HG03159 (cell line): ENCODE measurements around the gene FN1.
A peak's percentile ranks its signal among the peaks of the same experiment; 100 is the strongest.

Source experiments
- ATAC-seq: cut with Tn5 transposase; IDR thresholded peaks from one replicate; pipeline ENCODE4 v1.9.1; 2021; ENCODE audit warnings: mild to moderate bottlenecking, moderate library complexity; ENCODE audit not compliant: unreplicated experiment

The FN1 gene

DNA sequence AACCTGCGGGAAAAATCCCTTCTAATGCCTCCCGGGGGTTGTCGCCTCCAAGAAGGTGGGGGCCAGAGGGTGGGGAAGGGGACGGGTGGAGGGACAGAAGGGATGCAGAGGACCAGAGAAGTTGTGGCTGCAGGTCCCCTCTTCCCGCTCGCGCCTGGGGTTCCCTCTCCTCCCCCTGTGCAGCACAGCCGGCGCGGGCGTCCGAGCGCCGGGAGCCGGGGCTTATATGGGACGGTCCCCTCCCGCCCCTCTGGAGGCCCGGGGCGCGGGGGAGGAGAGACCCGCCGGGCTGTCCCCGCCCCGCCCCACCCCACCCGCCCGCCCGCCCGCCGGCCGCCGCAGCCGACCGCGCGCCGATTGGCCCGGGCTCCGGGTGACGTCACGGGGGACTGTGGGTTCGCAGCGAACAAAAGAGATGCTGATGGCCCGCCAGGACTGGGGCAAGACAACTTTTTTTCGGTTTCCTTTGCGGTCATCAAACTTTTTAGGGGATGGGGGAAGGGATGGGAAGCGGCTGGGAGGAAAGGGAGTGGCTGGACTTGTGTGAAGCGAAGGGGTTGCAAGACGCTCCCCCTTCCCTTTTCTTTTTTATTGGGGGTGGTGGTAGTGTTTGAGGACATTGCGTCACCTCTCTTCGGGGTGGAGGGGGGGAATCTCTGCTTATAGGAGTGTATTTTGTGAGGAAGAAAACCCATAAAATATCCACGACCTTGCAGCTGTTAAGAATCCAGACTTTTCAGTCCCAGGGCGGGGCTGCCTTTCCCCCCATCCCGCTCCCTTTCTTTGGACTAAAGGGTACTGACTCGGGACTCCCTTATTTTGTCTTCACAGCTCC is at the start of gene FN1:
Gene FN1 (minus strand): TSS at position 199 of the 835 bp plus-strand sequence. CDS start 266 bp downstream, outside the sequence.
- ATAC-seq: peak; percentile 79

DNA sequence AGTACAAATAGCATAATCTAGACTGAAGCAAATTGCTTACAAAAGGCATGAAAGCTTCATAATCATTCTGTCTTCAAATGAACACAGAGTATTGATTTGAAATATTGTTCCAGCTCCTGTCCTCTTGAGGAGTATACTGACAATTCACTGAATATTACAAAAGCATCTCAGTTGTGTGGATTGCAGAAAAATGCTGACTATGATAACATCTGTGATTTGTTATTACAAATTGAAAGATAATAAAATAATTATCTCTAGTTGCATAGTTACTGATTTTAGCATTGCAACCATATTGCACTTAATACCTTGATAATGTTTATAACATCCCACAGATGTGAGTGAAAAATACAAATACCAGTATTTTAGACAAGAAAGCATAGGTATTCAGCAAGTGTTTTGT is 49.2 kb upstream of the FN1 start:
- no peak for ATAC-seq

DNA sequence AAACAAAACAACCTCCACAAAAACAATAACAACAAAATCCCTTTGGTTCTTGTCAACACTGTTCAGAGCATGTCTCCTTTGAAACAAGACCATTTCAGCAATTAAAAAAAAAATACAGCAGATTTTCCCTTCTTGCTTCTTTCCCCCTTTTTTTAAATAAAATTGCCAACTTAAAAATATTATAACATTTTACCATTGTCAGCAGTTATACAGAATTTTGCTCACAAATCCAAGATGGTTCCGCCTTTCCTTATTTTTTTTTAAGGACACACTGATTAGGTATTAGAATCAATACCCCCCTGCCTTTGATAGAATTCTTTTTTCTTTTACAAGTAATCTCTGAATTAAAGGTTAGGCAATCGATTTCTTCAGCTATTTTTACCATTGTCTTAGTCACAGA is 48.7 kb upstream of the FN1 start:
- no peak for ATAC-seq

DNA sequence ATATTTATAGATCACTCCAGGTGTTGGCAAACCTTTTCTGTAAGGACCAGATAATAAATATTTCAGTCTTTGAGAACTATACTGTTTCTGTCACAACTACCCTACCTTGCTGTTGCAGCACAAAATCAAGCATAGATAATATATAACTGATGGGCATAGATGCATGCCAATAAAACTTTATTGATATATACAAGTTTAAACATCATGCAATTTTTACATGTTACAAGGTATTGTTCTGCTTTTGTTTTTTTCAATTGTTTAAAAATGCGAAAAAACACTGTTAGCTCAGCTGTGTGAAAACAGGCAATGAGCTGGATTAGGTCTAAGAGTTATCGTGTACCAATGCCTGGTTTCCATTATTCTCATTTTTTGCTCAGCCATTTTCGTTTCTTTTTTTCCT is 47.6 kb upstream of the FN1 start:
- no peak for ATAC-seq

DNA sequence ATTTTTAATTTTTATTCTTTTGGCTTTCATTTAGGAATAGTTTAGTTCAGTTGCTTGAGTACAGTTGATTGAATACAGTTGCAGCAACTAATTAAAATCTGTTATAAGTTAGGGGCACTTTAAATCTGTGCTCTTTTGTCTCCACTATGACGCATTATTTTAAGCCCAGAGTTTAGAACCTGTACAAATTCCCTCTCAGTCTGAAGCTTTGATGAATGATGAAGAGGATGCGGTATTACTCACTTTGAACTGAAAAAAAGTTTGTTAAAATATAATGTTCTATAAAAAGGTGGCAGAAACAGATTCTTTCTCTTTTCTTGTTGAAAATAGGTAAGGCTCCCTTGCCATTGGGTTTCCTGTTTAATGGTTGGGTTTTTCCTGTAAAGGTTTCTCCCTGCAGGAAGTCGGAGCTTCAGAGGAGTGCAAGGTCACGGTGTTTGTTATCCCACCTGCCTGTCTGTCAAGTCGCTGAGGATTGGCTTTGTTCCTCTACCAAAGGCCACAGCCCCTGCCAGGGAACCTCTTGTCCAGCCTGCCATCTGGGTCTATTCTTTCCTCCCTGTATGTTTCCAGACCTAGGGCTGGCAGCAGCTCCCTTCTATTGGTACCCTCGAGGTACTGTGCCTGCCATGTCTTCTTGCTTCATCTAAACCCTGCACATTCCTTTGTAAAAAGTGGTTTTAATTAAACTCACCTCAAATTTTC is 43.8 kb upstream of the FN1 start:
- no peak for ATAC-seq

DNA sequence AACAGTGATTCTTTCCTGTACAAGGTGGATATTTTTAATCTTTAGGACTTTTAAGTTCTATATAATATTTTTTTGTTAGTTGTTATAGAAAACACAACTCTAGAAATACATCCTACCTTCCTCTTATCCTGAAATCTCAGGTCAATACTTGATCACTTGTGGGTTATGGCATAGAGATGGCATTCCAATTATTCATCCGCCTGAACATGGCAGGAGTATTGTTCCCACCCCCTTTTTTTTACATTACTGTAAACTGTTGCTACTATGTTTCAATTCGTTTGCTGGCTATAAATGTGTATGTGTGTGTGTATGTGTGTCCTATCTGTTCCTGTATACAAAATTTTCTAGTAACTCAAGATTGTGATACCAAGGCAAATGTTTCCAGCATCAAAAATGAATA is 43.3 kb upstream of the FN1 start:
- ATAC-seq: no peak

DNA sequence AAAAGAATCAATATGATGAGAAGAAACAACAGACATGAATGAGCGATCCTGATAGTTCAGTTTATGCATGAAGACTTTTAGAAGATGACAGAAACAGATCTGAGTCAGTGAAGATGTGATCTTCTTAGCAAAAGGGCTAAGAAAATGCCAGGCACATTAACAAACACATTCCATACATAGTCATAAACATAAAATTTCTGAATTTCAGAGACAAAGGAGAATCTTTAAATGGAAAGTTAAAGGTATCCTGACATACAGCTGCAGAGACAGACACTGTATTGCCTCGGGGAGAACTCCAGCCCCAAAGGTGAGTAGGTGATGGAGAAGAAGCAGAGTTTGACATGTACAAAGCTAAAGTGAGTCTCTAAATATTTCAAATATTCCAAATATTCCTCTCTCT is 40.6 kb upstream of the FN1 start:
- no peak for ATAC-seq

DNA sequence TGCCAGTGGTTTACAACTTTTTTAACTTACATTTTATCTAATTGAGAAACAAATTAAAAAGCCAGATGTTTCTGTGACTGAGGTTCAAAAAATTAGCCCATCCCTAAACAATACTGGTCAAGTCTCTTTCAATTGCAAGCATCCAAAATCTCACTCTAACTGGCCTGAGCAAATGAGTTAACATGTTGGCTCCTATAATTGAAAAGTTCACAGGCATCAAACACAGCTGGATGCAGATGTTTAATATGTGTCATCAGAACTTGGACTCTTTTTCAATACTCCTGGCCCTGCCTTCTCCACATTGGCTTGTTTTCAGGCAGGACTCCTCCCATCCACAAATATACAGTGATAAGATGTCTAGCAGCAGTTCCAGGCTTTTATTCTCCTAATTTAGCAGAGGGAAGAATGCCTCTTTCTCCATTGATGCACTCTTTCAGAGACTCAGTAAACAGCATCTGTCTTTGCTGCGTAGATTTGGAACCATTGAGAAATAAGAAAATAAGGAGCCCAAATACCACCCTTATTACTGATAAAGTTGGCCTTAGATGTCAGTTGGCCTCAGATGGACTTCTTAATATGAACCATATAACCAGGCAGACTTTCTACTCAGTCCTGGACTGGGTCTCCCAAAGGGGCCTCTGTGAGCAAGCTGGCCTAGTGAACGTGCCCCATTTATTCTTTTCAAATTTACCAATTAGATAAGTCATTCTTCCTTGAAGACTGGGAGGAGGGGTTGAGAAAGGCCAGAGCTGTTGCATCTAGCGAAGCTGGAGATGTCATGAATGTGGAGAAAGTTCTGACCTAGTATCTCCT is 30.4 kb upstream of the FN1 start:
- no peak for ATAC-seq

DNA sequence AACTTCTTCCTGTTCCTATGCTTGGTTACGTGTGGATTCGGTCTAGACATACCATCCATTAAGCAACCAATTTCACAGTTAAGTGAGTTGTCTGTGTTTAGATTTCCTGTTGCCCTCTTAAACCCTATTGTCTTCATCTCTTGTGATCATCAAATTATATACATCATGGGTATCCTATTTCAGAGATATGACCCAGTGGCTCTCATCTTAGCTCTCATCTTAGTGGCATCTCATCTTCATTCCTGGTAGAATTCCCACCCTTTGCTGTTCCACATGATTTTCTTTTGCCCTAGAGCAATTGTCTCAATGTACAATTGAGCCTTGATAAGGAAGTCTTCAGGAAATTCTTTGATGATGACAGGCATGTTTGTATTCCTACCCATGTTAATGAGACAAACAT is 29.4 kb upstream of the FN1 start:
- ATAC-seq: no peak

DNA sequence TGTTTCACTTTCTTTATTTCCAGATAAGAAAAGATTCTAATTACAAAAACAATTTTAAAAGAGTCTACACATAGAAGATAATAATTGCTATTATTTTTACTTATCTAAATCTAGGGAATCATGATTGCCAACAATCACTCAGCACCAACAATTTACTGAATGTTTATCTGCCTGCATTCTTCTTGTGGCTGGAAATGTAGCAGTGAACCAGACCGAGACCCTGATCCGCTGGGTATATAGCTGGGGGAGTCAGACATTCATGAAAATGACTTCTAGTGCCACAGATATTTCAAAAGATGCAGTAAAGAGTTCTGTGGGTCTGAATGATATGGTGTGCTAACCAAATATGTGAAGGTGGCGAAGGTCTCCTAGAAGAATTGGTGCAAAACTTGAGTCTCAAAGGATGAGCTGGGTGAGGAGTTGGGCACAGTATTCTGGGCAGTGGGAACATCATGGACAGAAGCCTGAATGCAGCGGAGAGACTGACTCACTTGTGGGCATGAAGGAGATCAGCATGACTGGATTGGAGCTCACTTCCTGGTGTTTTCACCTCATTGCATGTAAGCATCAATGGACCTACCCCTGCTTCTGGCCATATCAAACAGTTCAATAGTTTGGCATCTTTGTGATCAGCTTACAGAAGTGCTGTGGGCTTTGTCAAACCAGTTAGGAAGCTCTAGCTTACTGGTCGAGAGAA is 26.1 kb upstream of the FN1 start:
- no peak for ATAC-seq

DNA sequence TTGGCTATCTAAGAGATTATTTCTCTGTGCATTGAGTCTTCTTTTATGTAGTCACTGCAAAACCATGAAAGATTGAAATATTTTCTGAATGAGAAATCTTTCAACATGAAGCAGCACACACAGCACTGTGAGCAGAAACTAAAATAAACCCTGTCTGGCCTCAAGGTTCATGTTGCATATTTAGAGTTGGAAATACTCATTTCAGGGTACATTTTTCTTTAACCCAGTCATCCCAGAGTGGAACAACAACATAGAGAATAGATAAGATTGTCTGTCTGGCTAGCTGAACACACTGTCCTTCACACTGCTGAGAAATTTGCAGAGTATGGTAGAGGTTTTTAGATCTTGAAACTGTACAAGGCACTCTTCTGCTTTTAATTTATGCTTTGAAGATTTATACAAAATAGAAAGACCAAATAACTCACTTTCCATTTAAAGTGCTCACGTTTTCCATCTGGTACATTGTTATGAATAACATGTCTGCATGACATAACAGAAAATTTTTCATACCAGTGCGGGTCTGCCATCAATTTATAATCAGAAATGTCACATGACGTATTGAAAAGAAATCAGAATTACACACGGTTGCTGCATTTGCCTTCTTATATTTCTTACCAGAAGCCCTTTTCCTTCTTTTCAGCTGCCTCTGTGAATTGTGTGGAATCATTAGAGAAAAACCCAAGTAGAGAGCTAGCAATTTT is 25.0 kb upstream of the FN1 start:
- ATAC-seq: no peak

DNA sequence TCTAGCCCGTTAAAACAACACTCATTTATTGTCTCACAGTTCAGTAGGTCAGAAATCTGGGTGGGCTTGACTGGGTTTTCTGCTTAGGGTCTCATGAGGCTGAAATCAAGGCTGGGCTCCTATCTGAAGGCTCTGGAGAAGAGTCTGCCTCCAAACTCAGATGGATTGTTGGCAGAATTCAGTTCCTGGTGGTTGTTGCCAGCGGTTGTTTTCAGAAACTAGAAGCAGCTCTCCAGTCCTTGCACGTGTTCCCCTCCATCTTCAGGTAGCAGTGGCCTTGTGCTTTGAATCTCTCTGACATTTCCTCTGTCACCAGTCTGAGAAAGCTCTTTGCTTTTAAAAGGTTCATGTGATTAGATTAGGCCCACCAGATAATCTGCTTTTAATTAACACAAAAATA is 20.1 kb upstream of the FN1 start:
- no peak for ATAC-seq

DNA sequence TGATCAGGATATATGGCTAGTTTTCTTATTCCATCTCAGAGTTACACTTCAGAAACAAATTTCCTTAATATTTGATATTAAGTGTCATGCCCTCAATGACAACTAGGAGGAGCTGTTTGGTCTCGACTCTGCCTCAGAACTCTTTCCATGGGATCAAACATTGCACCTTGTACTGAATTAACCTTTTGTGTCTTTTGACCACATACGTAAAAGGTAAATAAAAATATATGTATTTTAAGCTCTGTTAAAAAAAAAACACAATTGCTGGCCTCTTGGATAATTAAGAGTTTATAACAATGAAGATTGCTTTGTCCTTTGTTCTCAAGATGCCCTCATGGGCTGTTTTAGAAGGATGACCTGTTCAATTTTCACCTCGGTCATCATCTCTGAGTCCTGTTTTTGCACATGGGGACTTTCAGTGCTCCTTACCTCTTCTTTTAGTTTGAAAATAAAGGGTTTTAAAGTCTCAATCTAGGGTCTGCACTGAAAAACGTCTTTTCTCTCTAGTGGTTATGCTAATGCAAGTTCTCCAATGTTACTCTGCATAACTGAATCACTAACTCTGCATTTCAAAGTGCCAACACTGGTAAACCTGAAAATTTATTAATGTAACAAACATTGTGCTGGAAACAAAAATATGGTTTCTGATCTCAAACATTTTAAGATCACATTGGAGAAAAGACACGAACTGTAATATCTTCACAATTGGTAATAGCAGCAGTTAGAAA is 18.8 kb upstream of the FN1 start:
- ATAC-seq: peak; percentile 78

DNA sequence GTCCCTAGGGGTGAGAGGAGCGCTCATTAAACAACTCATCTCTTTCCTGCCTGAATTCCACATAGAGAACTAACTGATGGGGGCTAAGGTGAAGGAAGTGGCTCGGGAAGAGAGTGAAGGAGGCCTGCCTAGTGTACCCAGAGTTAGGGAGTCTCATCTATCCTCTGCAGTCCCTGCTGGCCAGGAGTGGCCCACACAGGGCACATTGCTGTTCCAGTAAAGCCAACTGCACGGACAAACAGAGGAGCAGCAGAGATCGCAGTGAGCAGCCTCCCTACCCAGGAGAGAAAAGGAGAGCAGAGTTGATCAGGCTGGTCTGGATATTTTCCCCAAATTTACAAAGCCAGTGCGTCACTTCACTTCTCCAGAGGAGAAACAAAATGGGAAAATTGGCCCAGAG is 16.9 kb upstream of the FN1 start:
- no peak for ATAC-seq

DNA sequence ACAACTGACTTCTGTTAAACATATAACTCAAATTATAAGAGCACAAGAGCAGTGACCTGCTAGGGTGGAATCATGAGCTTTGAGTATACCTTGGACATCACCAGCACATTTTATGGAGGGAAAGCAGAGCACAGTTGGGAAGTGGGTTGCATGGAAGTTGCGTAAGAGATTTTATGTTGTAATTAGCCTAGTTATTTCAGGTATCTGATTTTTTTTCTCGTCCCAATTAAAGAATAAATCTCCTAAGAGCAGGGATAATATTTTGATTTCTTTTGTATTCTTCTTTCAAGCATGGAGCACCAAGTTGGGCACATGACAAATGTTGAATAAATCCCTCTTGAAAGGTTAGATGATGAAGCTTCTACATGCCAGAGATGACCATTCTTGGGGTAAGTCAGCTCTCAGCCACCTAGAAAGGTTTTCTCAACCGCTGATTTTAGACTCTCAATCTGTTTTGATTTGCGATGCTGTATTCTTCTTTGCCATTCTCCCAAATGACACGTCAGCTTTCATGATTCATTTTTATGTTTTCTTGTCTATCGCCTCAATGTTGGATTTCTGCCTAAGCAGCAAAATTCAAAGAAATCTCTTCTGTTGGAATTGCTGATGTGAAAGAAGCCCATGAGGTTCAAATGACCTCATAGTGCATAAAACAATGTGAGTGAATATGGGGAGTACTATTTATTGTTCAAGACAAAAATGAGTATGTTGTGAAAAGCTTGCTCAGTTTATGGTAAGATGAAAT is 15.3 kb upstream of the FN1 start:
- no peak for ATAC-seq

DNA sequence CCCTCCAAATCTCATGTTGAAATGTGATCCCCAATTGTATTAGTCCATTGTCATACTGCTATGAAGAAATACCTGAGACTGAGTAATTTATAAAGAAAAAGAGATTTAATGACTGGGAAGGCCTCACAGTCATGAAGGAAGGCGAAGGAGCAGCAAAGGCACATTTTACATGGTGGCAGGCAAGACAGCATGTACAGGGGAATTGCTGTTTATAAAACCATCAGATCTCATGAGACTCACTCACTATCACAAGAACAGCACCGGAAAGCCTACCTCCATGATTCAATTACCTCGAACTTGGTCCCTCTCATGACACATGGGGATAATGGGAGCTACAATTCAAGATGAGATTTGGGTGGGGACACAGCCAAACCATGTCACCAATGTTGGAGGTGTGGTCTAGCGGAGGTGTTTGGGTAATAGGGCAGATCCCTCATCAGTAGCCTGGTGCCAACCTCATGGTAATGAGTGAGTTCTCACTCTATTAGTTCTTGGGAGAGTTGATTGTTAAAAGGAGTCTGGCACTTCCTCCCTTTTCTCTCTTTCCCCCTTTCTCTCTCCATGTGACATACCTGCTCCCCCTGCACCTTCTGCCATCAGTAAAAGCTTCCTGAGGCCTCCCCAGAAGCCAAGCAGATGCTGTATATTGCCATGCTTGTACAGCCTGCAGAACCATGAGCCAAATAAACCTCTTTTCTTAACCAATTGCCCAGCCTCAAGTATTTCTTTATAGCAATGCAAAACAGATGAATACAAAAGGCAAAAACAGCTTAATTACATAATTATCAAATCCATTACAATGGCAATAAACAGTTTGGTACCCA is 14.5 kb upstream of the FN1 start:
- no peak for ATAC-seq

DNA sequence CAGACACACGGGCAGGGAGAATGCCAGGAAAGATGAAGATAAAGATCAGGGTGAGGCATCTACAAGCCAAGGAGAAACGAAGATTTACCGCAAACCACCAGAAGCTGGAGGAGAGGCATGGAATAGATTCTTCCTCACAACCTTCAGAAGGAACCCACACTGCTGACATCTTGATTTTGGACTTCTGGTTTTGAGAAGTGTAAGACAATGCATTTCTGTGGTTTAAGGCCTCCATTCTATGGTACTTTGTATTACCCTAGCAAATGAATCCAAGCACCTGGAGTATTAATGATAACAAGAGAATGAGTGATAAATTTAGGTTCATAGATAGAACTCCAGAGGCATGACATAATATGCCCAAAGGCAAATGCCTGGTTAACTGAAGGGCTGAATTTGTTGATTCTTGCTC is 11.8 kb upstream of the FN1 start:
- no peak for ATAC-seq

DNA sequence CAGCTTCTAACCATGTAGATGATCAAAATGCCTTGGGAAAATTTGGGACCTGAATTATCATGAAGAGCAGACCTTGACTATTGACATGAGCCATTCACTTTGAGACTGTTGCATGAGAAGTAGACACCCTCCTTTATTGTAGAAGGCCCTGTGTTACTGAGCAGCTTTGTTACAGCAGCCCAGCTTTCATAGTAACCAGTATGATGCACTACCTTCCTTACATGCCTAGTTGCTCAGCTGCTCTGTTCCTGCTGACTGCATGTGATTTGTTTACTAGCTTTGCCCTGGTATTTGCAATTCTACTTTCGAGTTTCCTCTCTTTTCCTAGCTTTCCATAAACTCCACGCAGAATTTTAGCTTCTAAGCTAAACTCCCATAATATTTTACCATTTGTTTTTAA is 11.2 kb upstream of the FN1 start:
- no peak for ATAC-seq
